Left hindlimb (tissue), 1 donor: ENCODE measurements around the gene OR52D1.

Source experiments
- DNase-seq: peaks from one replicate; pipeline ENCODE4 v3.0.0-alpha.2; 2018

Gene OR52D1

GRCh38 chr11:5488385-5488784, at the start of gene OR52D1:
Gene OR52D1, plus strand, starts transcription at chr11:5488685. Its CDS starts 22 bp downstream, at chr11:5488707.
- DNase-seq, result no peak

DNA sequence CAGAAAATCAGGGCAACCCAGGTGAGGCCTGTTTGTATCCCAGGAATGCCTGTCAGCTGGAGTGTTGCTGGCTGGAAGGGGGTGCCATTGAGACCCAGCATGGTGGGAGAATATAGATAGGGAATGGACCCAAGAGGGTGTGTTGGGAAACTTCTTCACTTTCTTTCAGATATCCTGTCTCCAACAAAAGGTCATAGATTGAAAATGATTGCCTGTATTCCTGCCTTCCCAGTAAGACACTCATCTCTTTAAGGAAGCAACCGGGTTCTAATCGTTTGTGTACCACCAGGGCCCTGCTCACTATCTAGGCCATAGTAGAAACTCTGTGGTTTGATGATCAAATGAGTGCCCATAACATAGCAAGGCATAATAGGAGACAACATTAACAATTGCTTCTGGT, 47.1 kb upstream of the OR52D1 start, which contains the start of gene OR51I1:
Gene OR51I1 (minus strand): TSS at position 101 of the 400 bp plus-strand sequence. CDS start 0 bp downstream, at position 101.
- no peak for DNase-seq

GRCh38 chr11:5443835-5444393, 44.6 kb upstream of the OR52D1 start:
- DNase-seq, result no peak

GRCh38 chr11:5449023-5449422, 39.5 kb upstream of the OR52D1 start, which contains the start of gene OR51I2:
Gene OR51I2, plus strand, starts transcription at chr11:5449323. Its CDS starts 4,166 bp downstream, at chr11:5453489.
- no peak for DNase-seq

GRCh38 chr11:5449432-5449831, 39.1 kb upstream of the OR52D1 start:
- no peak for DNase-seq

DNA sequence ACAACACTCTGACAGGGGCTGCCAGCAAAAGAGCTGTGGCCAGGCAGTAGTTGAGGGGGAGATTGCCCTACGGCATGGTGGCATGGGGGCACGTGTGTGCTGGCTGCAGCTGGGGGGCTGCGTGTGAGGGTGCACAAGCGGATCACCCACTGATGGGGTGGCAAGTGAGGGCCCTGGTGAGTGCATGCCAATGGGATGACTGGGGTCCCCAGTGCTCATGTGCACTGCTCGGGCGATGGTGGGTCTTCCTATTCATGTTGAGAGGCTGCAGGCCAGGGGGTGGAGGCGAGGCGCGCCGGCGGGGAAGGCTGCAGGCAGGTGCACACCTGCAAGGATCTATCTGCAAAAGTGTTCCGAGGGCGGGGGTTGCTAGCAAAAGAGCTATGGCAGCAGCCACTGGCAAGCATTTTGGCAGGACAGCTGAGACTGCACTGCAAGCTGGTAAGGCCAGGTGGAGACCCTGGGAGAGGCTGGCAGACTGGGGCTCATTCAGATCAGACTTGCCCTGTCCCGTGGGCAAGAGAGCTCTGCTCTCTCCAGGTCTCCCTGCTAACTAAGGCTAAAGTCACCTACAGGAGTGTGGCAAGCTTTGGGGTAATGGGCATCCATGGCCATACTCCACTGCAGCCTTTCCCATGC, 27.4 kb upstream of the OR52D1 start:
- DNase-seq, result no peak

DNA sequence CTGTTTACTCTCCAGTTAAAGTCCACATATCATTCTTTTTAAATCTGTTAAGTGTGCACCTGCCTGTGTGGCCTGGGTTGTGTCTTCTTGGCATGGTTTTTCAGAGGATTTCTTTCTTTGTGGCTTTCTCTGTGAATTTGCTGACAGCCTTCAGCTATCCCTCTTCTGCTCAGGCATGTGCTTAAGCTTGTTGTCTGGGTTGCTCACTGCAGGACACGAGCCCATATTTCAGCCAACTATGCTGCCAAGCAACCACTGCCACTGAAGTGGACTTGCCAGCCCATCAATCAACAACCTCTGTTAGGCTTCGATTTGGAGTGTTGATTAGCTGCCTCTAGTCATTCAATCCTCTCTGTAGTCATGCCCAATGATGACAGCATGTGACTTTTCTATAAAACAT, 21.0 kb upstream of the OR52D1 start:
- DNase-seq, result no peak

GRCh38 chr11:5473921-5474320, 14.6 kb upstream of the OR52D1 start:
- DNase-seq, result no peak

- DNase-seq, result no peak
These were observed 12.2 kb upstream of the OR52D1 start for GRCh38 chr11:5476186-5476819.

- DNase-seq, result no peak
These were observed 2.5 kb upstream of the OR52D1 start for GRCh38 chr11:5486003-5486402.

GRCh38 chr11:5486421-5486820, 2.1 kb upstream of the OR52D1 start:
- DNase-seq, result no peak

GRCh38 chr11:5488798-5489399, 414 bp downstream of the OR52D1 start:
- DNase-seq, result no peak

GRCh38 chr11:5489576-5490357, 1.3 kb downstream of the OR52D1 start:
- DNase-seq, result no peak

DNA sequence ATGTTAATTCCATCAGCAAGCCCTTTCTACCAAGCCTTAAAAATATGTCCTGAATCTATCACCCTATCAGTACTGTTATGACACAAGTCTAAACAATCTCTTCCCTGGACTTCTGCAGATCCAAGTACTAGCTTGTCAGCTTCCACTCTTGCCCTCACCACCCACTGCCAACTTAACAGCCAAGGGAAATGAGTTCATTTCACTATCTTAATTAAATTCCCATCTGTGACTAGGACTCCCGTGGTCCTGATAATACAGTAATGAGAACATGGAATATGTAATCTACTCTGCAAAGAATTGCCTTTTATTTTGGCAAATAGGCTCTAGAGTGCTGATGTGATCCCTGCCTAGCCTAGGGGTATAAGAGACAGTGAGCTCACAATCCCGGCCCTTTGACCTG, 11.2 kb downstream of the OR52D1 start:
- DNase-seq, result no peak

DNA sequence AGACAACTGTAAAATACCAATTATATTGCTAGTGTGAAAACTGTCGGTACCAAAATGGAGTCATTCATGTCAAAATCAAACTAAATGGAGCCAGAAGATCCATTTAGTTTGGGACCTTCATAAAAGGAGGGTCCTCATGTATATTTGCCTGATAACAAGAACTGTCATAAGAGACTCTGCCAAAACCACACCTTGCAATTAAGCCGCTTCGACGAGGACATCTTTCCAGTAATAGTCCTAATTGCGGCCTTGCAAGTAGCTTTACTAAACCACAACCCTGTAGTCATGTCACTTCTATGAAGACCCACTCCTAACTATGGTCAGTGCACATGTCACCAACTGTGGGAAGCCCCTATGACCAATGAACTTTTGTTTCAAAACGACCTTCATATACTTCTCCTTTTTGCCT, 11.9 kb downstream of the OR52D1 start:
- DNase-seq, result no peak

GRCh38 chr11:5504403-5504921, 16.0 kb downstream of the OR52D1 start:
- no peak for DNase-seq

GRCh38 chr11:5505363-5506048, 17.0 kb downstream of the OR52D1 start:
- no peak for DNase-seq

- no peak for DNase-seq
These were observed 18.9 kb downstream of the OR52D1 start for GRCh38 chr11:5507177-5507932.

DNA sequence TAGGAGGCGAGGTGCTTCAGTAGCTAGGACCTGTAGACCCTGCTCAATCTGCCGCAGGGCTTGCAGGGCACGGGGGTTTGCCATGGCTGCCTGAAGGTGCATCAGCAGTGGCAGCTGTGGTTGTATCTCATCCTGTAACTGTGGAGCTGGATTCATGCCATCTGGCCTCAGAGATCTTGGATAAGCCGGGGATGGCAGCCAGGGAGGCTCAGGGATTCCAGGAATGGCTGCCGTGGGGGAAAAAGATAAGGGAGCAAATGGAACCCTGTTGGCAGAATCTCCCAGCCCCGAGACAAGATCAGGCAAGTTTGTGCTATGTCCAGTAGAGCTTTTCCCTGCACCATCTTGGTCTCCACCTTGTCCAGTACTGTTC, 19.4 kb downstream of the OR52D1 start:
- DNase-seq, result no peak

GRCh38 chr11:5508605-5509004, 20.1 kb downstream of the OR52D1 start:
- no peak for DNase-seq

DNA sequence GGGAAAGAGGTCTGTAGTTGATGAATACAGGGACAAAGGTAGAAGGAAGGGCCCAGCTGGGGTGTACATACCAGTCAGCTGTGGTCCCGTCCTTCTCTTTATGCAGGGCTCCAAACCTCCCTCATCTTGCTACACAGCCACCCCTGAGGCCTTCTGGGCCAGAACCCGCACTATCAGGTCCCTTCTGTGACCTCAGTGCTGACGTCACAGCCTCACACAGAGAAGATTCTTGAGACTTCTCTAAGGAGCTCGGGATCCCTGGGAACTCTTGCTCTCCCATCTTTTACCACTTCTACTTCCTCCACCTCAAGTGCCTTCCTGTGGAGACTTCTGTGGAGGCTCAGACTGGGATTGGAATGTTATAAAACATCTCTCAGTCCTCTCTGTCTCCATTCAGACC, 21.3 kb downstream of the OR52D1 start, which contains the start of gene UBQLN3:
Gene UBQLN3 (minus strand): TSS at position 155 of the 400 bp plus-strand sequence. CDS start 399 bp downstream, outside the sequence.
- no peak for DNase-seq
